GM19455 (cell line): ENCODE results near the gene RNF151.

Experiments
- ATAC-seq: cut with Tn5 transposase; IDR thresholded peaks from one replicate; pipeline ENCODE4 v1.9.1; 2021; ENCODE audit not compliant: unreplicated experiment

The RNF151 gene

DNA sequence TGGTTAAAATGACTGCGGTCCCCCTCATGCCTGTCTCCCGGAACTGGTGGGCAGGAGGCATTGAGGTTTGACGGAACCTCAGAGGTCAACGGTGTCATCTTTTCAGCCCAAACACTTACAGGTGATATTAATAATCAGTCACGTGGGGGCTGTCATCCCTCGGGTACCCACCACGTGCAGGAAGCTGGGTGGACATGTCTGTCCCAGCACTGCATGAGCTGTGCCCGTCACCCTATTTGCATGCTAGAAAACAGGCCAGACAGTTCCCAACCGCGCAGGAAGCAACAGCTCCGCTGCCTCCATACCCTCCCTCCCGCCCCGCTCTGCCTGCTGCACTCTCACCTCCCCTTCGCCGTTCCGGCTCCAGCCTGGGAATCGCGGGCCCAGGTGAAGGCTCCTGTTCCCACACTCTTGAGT lies 24.5 kb downstream of the RNF151 start:
- ATAC-seq = no peak

GRCh38 chr16:1991588-1991947 lies 24.9 kb downstream of the RNF151 start:
- no peak for ATAC-seq

GRCh38 chr16:1991948-1992703 lies 25.5 kb downstream of the RNF151 start:
- ATAC-seq = no peak

GRCh38 chr16:1992704-1993317 lies 26.2 kb downstream of the RNF151 start:
- ATAC-seq = no peak

- ATAC-seq = no peak
These were observed 27.1 kb downstream of the RNF151 start for GRCh38 chr16:1993731-1994131.

GRCh38 chr16:1997494-1998359 lies 31.1 kb downstream of the RNF151 start:
- no peak for ATAC-seq

DNA sequence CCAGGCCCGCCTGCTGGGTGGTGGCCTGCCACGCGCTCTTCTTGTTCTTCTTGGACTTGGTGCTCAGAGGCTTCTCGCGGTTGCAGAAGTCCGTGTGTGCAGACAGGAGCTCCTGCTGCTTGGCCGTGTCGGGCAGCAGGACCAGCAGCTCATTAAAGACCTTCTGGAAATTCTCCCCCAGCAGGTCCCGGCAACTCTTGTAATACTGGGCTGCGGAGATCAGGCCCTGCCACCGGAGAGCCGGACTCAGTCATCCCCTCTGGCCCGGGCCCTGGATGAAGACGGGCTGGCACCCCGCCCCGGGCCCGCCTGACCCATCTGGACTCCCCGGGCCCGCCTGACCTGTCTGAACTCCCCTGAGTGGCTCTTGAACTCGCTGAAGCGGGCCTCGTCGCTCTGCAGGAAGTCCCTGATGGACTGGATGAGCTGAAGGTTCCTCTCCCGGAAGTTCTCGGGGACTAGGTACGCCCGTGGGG lies 31.7 kb downstream of the RNF151 start:
- no peak for ATAC-seq

DNA sequence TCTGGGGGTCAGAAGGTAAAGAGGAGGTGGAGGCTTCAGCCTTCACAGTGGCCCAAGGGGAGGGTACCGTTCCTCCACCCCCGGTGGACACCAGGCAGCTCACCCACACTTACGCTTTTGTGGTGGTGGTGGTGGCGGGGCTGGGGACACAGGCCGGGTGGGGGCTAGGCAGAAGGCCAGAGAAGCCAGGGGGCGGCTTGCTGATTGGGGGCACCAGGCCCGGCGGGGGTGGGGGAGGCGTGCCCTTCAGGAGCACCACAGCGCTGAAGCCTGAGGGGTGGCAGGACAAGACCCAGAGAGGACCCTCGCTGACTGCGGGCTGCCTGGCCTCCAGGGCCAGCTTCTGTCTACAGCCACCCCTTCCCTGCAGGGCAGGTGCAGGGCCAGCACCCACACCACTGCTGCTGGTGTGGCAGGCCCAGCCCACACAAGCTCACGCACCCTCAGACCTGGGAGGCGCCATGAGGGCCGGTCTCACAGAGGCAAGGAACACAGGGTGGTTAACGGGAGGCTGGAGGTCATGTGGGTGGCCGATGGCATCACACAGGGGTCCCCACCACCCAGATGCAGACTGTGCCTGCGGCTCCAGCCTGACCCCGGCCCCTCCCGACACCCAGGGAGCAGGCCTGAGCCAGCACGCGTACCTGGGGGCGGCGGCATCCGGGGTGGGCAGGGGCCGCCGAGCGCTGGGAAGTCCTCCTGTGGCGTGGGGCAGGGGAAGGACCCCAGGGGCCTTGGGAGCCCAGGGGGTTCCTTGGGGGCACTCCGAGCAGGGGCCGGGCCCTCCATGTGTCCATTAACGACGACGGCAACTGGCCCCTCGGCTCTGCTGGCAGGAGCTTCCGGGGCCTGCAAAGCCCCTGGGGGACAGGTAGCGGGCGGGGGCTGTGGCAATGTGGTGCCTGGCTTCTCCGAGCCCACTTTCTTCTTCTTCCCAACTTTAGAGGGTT lies 32.5 kb downstream of the RNF151 start:
- no peak for ATAC-seq

DNA sequence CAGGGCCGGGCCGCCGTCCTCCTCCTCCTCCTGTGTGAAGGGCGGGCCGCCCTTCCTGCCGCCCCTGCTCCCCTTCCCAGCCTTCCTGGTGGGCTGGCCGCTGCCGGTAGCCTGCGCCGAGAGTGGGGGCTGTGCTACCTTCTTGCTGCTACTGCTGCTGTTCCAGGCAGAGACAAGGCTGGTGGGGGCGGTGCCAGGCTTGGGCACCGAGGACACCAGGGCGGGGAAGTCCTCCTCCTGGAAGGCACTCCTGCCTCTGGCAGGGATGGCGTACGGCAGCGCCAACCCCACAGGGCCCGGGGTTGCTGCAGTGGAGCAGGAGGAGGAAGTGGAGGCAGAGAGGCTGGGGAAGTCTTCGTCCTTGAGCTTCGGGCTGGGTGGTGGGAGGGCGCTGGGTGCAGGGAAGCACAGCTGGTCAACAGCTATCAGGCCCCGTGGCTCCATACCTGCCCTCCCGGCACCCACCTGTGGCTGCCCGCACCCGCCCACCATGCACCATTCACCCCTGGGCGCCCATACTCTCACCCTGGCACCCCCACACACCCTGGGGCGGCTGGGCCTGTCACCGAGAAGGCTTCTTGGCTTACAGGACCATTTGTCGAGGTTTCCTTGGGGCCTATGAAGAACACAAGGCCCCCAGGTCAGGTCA lies 33.3 kb downstream of the RNF151 start:
- ATAC-seq = no peak

- ATAC-seq = no peak
These were observed 34.4 kb downstream of the RNF151 start for GRCh38 chr16:2001035-2001434.

DNA sequence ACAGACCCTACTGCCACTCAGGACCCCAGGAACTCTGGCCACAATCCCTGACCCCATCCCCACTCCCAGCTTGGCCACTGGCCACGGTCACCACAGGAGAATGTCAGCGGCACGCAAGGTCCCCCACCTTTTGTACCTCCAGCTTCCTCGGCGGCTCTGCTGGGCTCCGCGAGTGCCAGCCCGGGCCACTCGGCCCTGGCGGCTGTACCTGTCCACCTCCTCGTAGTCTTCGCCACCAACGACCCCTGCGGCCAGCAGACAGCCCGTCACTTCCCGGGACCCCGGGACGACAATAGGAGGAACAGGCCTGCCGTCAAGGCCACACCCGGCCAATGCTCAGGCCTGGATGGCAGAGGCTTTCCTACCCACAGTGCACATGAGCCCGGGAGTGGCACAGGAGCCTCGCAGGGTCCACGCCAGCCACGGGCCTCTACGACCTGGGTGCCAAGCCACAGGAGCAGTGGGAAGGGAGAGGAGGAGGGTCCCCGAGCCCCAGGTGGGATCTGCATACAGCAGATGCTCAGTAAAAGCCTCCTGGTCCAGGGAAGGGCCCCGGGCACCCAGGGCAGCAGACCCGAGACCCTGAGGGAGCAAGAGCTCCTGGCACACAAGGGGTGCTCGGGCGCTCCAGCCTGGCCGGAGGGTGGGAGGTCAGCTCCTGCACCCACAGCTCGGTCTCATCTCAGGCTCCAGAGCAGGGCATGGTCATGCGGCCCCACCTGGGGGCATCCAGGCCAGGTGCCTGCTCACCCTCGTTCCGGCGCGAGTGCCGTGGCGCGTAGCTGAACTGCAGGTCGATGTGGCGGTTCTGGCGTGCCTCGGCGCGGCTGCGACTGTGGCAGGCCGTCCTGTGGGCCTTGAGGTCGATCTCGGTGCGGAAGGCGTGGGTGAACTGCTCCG lies 35.0 kb downstream of the RNF151 start:
- no peak for ATAC-seq

DNA sequence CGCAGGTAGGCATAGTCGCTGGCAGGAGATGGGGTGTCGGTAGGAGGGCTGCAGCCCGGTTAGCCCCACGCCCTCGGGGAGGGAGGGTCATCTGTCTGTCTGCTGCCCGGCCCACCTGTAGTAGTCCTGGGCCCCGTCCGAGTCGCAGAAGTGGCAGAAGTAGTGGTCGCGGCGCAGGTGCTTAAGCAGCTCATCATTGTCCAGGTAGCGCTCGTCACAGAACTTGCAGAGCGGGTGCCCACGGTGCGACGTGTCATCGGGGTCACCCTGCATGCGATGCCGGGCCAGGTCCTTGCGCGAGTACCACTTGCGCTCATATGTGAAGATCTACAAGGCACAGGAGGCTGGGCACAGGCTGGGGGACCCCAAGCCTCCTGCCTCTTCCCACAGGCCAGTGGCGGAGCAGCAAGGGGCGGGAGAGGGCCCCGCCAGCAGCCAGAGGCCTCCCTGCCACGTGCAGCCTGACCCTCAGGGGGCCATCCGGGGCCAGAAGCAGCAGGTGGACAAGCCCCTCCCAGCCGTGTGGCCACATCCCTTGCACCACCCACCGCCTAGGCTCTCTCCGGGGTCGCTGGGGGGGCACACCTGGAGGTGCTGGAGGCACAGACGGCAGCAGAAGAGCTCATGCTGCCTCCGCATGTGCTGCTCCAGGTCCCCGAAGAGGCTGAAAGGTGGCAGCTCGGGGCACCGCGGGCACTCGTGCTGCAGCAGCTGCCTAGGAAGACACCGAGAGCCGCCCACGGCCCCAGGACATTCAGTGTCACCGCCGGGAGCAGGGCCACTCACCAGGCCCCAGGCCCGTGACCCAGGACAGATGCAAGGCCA lies 36.0 kb downstream of the RNF151 start:
- ATAC-seq = no peak

GRCh38 chr16:2003231-2003826 lies 36.7 kb downstream of the RNF151 start:
- no peak for ATAC-seq

DNA sequence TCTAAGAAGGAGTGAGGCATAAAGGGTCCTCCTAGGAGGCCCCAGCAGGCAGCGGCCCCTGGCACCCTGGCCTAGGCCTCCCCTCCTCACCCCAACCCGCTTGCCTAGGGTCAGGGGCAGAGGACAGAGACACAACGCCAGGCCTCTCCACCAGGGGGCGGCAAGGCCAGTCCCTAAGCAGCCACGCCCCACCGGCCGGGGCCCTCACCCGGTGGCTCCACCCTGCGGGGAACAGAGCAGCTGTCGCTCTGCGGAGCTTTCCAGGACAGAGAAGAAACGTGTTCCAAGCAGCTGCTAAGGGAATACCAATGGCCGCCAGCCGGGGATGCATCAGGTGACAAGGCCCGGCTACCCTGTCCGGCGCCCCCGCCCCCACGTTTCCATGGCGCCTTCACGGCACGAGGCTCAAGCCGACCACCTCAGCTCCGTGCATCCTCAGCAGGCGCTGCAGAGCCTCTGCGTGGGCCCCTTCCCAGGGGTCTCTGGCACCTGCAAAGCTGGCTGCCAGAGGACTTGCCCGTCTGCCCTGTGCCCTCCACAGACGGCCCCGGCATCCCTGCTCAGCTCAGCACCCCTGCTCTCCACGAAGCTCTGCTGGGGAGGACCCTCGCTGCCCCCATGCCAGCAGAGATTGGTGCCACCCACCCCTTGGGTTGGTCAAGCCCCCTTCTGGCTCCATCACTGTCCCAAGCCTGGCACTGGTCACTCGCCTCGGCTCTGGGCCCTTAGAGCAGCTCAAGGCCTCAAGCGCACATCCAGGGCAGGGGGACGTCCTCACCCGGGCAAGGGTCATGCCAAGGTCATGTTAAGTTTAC lies 37.4 kb downstream of the RNF151 start:
- ATAC-seq = no peak

DNA sequence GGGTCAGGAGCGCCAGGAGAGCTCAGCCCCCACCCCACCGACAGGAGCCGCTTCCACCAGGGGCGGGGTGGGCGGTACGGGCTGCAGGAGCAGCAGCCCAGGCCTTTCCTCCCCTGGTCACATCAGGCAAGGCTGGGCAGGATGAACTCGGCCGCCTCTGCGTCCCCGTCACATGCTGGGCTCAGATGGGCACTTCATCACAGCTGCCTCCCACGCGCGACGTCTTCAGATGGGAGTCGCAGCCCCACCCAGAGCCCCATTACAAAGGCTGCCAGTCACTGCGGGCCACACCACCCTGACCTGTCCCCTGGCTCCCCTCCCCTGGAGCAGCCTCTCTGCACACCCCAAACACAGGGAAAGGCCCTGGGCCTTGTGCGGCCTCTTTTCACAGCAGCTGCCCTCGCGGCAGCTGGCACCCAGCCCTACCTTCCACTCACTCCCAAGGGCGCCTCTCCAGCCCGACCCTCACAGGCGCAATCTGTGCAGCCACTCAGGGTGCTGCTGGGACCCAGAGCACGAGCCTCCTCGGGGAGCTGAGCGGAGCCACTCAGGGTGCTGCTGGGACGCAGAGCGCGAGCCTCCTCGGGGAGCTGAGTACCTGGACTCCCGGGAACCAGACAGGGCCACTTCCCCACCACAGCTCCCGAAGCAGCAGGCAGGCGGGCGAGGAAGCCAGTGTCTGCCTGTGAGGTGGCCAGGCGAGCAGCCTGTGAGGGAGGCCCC lies 38.3 kb downstream of the RNF151 start:
- no peak for ATAC-seq

GRCh38 chr16:2005646-2006045 lies 39.0 kb downstream of the RNF151 start:
- ATAC-seq = no peak
